Endothelial cell of umbilical vein (primary cell): Measurements from ENCODE around the gene ALK. TPM values are rescaled to one million over a fixed set of nuclear protein-coding genes. Genes with fewer than 3 reads are reported as not detected.

Experiments
- BruUV-seq: library from RNA; stranded (reverse); fragments of 400-500 nt; replicated peaks from 2 replicates; lab custom pipeline; 2021; lab: Mats Ljungman, UMichigan
- CTCF ChIA-PET: fragments of 300-600, 350-600 bp; sonication (Branson Sonifier 250); formaldehyde crosslinking; loops from one replicate; lab custom pipeline; 2021; ENCODE audit warnings: antibody characterized with exemption, inconsistent platforms; lab: Charles Lee
- POLR2A ChIA-PET: fragments of 300-600, 350-600 bp; sonication (Branson Sonifier 250); formaldehyde crosslinking; loops from one replicate; lab custom pipeline; 2021; ENCODE audit warnings: antibody characterized with exemption, inconsistent platforms; lab: Charles Lee
- DNase-seq: peaks from one replicate; pipeline ENCODE4 v3.0.0-alpha.2; 2011; ENCODE audit warnings: low read depth, low spot score
- FAIRE-seq: peaks from 2 replicates; lab custom pipeline; 2011; peaks lifted over from hg19 to GRCh38; lab: Jason Lieb, UNC
- H2AFZ ChIP-seq: 2 replicates; pipeline ENCODE4 v1.6.0; 2012; ENCODE audit warnings: low read depth, low read length, control low read depth, inconsistent platforms
- H3K27ac ChIP-seq: 2 replicates; pipeline ENCODE4 v1.5.1; 2011; ENCODE audit warnings: low read depth, mild to moderate bottlenecking, control low read depth, low read length, moderate library complexity; ENCODE audit not compliant: insufficient read depth
- H3K27me3 ChIP-seq, 2 experiments: 2 replicates each; pipeline versions ENCODE4 v1.6.0 to v1.6.1; 2011; ENCODE audit warnings: low read length in 2 of 2, mixed read lengths in 1 of 2; ENCODE audit not compliant: control insufficient read depth in 2 of 2, insufficient read depth in 2 of 2
- H3K36me3 ChIP-seq, 2 experiments: 2 replicates in 1 of 2; 3 replicates in 1 of 2; pipeline ENCODE4 v1.5.1; 2011; ENCODE audit warnings: low read length in 2 of 2, mild to moderate bottlenecking in 1 of 2, moderate library complexity in 1 of 2; ENCODE audit not compliant: control insufficient read depth in 2 of 2, insufficient read depth in 2 of 2; ENCODE audit errors: extremely low read depth in 1 of 2
- H3K4me1 ChIP-seq: 3 replicates; pipeline ENCODE4 v1.5.1; 2011; ENCODE audit warnings: mild to moderate bottlenecking, low read length; ENCODE audit not compliant: control insufficient read depth, insufficient read depth; ENCODE audit errors: extremely low read depth
- H3K4me2 ChIP-seq: 2 replicates; pipeline ENCODE4 v1.6.1; 2011; ENCODE audit warnings: low read length, control low read depth, mixed read lengths; ENCODE audit not compliant: insufficient read depth
- H3K4me3 ChIP-seq, 3 experiments: fragments of 200-600 bp in 1 of 3; sonication (generic), shearing (Covaris generic) in 1 of 3; replicated peaks in 1 of 3; 2 replicates each; pipeline ENCODE4 v1.5.1; 2011 to 2016; ENCODE audit warnings: control low read depth in 3 of 3, low read length in 3 of 3, mild to moderate bottlenecking in 2 of 3, inconsistent platforms in 1 of 3, low read depth in 1 of 3, moderate library complexity in 1 of 3; ENCODE audit not compliant: insufficient read depth in 1 of 3
- H3K79me2 ChIP-seq: 2 replicates; pipeline ENCODE4 v1.6.0; 2012; ENCODE audit warnings: low read length, inconsistent platforms; ENCODE audit not compliant: control insufficient read depth, insufficient read depth
- H3K9ac ChIP-seq: replicated peaks from 2 replicates; pipeline ENCODE3; 2011; ENCODE audit warnings: low read length, control low read depth; ENCODE audit not compliant: insufficient read depth; ENCODE audit errors: extremely low read depth
- H3K9me1 ChIP-seq: replicated peaks from 3 replicates; pipeline ENCODE4 v1.6.0; 2011; ENCODE audit warnings: mild to moderate bottlenecking, low read length; ENCODE audit not compliant: control insufficient read depth, insufficient read depth; ENCODE audit errors: extremely low read depth
- H3K9me3 ChIP-seq: replicated peaks from 2 replicates; pipeline ENCODE4 v1.5.1; 2012; ENCODE audit warnings: low read length, inconsistent platforms; ENCODE audit not compliant: control insufficient read depth, insufficient read depth
- H4K20me1 ChIP-seq: replicated peaks from 2 replicates; pipeline ENCODE3; 2011; ENCODE audit warnings: mild to moderate bottlenecking, low read length; ENCODE audit not compliant: control insufficient read depth, insufficient read depth; ENCODE audit errors: extremely low read depth
- EZH2 ChIP-seq: IDR thresholded peaks from 2 replicates; pipeline ENCODE4 v1.6.1; 2012; ENCODE audit warnings: borderline replicate concordance, low read depth, mild to moderate bottlenecking, moderate library complexity, low read length, inconsistent platforms; ENCODE audit not compliant: severe bottlenecking
- JUN ChIP-seq: IDR thresholded peaks from 2 replicates; pipeline ENCODE4 v1.6.1; 2011; ENCODE audit warnings: borderline replicate concordance, low read depth; ENCODE audit not compliant: insufficient read length, insufficient read depth
- MYC ChIP-seq: IDR thresholded peaks from one replicate; pipeline ENCODE4 v1.6.1; 2011; ENCODE audit warnings: mild to moderate bottlenecking, low read depth, low read length
- POLR2A ChIP-seq: IDR thresholded peaks from 2 replicates; pipeline ENCODE4 v1.6.1; 2012; ENCODE audit warnings: low read depth, mild to moderate bottlenecking, control low read depth, low read length
- dilution Hi-C: fragments of 300-500 bp; cut with MboI; formaldehyde crosslinking; loops from one replicate; pipeline ENCODE4 v1.15.0; 2019; ENCODE audit warnings: low sequenced_read_pairs; ENCODE audit not compliant: extremely low pct_ligation_motif_present
- intact Hi-C: fragments of 100-400 bp; cut with micrococcal nuclease; formaldehyde crosslinking; loops from one replicate; pipeline ENCODE4 v1.10.0; 2022
- polyA plus RNA-seq, 4 experiments: library from polyadenylated mRNA; depleted of rRNA in 3 of 4; stranded (reverse) in 3 of 4; unstranded in 1 of 4; fragments of >200 nt; gene quantifications; 2 replicates each; pipeline versions ENCODE4 v1.2.1 to v1.2.3, GENCODE V29; 2011 to 2012; ENCODE audit warnings: missing spikeins in 1 of 4
- total RNA-seq: library from RNA; stranded (reverse); gene quantifications from 2 replicates; pipeline ENCODE4 v1.2.3, GENCODE V29; 2021
- TF ChIP-seq, protein P1 (sequence below), 2 donors: IDR thresholded peaks; 1 replicate in 1 of 2; 2 replicates in 1 of 2; pipeline ENCODE4 v1.5.1; 2011; ENCODE audit warnings: low read length in 2 of 2, mild to moderate bottlenecking in 2 of 2, moderate library complexity in 2 of 2, control low read depth in 1 of 2, inconsistent platforms in 1 of 2, low read depth in 1 of 2; ENCODE audit not compliant: insufficient read depth in 1 of 2; ENCODE audit errors: extremely low read depth in 1 of 2

The ALK gene
- total and polyA plus RNA-seq, 2 donors (not counting 3 experiments of a cell fraction or from before 2014, with no cell fraction given) = not detected

DNA sequence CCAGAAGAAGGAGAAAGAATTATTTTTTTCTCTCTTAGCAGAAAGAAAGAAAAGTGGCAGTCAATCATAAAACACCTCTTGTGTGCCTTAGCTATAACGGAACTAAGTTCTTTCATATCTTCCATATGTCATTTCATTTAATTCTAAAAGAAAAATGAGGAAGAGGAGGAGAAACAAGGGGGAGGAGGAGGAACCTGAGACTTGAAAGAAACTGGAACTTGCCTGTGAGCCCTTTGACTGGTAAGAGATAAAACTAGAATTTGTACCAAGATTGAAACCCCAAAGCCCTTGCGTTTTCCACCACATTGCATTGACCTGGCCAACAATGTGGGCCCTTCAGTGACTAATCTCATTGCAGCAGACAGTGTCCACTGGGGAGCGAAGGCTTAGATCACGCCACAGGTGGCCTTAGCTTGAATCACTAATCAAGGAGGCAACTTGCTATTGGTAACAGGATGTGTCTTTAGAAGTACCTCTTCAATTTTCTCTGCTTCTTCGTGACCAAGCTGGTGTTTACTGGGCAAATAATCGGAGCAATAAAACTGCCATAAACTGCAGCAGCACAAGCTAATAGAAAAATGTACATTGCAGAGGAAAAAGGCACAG is 498.2 kb downstream of the ALK start:
- ChIA-PET CTCF (no interaction called here), POLR2A (no interaction called here)
- Histone ChIP-seq H3K9me1 (no peaks in the 10 kb centered on the region), H3K27me3 (no peaks in the 10 kb centered on the region), H3K79me2 (no peaks in the 10 kb centered on the region), H3K9me3 (no peaks in the 10 kb centered on the region), H3K36me3 (no peaks in the 10 kb centered on the region), H3K4me1 (no peaks in the 10 kb centered on the region), H3K4me2 (no peak overlapping the region), H3K27ac (no peak overlapping the region), H4K20me1 (no peaks in the 10 kb centered on the region), H3K9ac (no peak overlapping the region), H2AFZ (no peak overlapping the region), H3K4me3 (no peak overlapping the region)
- BruUV-seq = no TSS peak
- dilution Hi-C loops (no loop called here), intact Hi-C loops (no loop called here)
- FAIRE-seq (no peak), DNase-seq (no peak)
- TF ChIP-seq MYC (no peak), POLR2A (no peak), JUN (no peak), EZH2 (no peak)
- TF ChIP-seq, protein P1, sequence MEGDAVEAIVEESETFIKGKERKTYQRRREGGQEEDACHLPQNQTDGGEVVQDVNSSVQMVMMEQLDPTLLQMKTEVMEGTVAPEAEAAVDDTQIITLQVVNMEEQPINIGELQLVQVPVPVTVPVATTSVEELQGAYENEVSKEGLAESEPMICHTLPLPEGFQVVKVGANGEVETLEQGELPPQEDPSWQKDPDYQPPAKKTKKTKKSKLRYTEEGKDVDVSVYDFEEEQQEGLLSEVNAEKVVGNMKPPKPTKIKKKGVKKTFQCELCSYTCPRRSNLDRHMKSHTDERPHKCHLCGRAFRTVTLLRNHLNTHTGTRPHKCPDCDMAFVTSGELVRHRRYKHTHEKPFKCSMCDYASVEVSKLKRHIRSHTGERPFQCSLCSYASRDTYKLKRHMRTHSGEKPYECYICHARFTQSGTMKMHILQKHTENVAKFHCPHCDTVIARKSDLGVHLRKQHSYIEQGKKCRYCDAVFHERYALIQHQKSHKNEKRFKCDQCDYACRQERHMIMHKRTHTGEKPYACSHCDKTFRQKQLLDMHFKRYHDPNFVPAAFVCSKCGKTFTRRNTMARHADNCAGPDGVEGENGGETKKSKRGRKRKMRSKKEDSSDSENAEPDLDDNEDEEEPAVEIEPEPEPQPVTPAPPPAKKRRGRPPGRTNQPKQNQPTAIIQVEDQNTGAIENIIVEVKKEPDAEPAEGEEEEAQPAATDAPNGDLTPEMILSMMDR (IDR thresholded peaks at IDR 0.05; ENCODE audit: extremely low read depth in 1 of 2, insufficient read depth in 1 of 2, low read depth in 1 of 2, low read length in 2 of 2) = no peak
